A549 (cell line): ENCODE data around the gene PALLD. TPM values are rescaled to one million over a fixed set of nuclear protein-coding genes. Genes with fewer than 3 reads are reported as not detected.
A peak's percentile ranks its signal among the peaks of the same experiment; 100 is the strongest.

Experiments used
- ATAC-seq, 2 experiments: fragments of 200-7000 bp in 1 of 2; fragments of >200 bp in 1 of 2; cut with Nextera tagmentation in 1 of 2; cut with Tn5 transposase in 1 of 2; 3 replicates each; pipeline versions ENCODE4 v1.8.0 to v1.9.1; 2018 to 2020; ENCODE audit warnings: mild to moderate bottlenecking in 1 of 2, moderate library complexity in 1 of 2
- CTCF ChIA-PET: fragments of 300-600 bp; sonication (Branson Sonifier 250); formaldehyde crosslinking; extraction: SDS; loops from one replicate; lab custom pipeline; 2021; ENCODE audit warnings: antibody characterized with exemption, inconsistent platforms; lab: Yijun Ruan, JAX
- POLR2A ChIA-PET: fragments of 350-600 bp; formaldehyde crosslinking; extraction: SDS; loops from one replicate; lab custom pipeline; 2021; ENCODE audit warnings: antibody characterized with exemption, inconsistent platforms; lab: Yijun Ruan, JAX
- DNase-seq, 2 experiments: peaks; one replicate each; pipeline versions ENCODE4 v3.0.0 to v3.0.0-alpha.2; 2011 to 2016; ENCODE audit warnings: low read depth in 1 of 2, low spot score in 1 of 2
- FAIRE-seq: peaks from 2 replicates; lab custom pipeline; 2011; peaks lifted over from hg19 to GRCh38; lab: Jason Lieb, UNC
- H3K27ac ChIP-seq, 2 experiments: fragments of >200 bp; sonication (Bioruptor Twin); formaldehyde crosslinking; 3 replicates each; pipeline ENCODE4 v1.5.1; 2016 to 2017
- H3K4me1 ChIP-seq: fragments of >200 bp; sonication (Bioruptor Twin); formaldehyde crosslinking; 3 replicates; pipeline ENCODE4 v1.6.1; 2016
- H3K4me2 ChIP-seq: fragments of >200 bp; sonication (Bioruptor Twin); formaldehyde crosslinking; 3 replicates; pipeline ENCODE4 v1.6.1; 2016
- H3K4me3 ChIP-seq: fragments of >200 bp; sonication (Bioruptor Twin); formaldehyde crosslinking; 3 replicates; pipeline ENCODE4 v1.5.1; 2016
- H3K9me3 ChIP-seq: fragments of >200 bp; sonication (Bioruptor Twin); formaldehyde crosslinking; 3 replicates; pipeline ENCODE4 v1.6.1; 2016
- BHLHE40 ChIP-seq: IDR thresholded peaks from 2 replicates; pipeline ENCODE4 v1.6.1; 2012; ENCODE audit warnings: low read depth, low read length, inconsistent platforms
- CBX2 ChIP-seq: fragments of 200-600 bp; sonication (generic); IDR thresholded peaks from 2 replicates; pipeline ENCODE4 v1.6.1; 2016; ENCODE audit warnings: low read depth, mild to moderate bottlenecking, borderline replicate concordance
- CBX8 ChIP-seq: fragments of 200-600 bp; sonication (generic); IDR thresholded peaks from 2 replicates; pipeline ENCODE4 v1.6.1; 2016
- CHD2 ChIP-seq: fragments of 150-350 bp; IDR thresholded peaks from 2 replicates; pipeline ENCODE4 v1.6.1; 2014; ENCODE audit warnings: low read length; ENCODE audit not compliant: partially characterized antibody
- EHMT2 ChIP-seq: fragments of 200-600 bp; sonication (generic); IDR thresholded peaks from 2 replicates; pipeline ENCODE4 v1.6.1; 2016; ENCODE audit warnings: antibody characterized with exemption, low read depth, mild to moderate bottlenecking, moderate library complexity
- HDAC2 ChIP-seq: fragments of 200-600 bp; sonication (generic); IDR thresholded peaks from 2 replicates; pipeline ENCODE4 v1.6.1; 2016
- HEYL ChIP-seq: fragments of 250-450 bp; sonication (Bioruptor Pico); IDR thresholded peaks from 2 replicates; pipeline ENCODE4 v1.8.0; 2021; ENCODE audit warnings: mild to moderate bottlenecking, moderate library complexity
- HOXB13 ChIP-seq: fragments of 250-450 bp; sonication (Bioruptor Pico); IDR thresholded peaks from 2 replicates; pipeline ENCODE4 v1.5.0; 2020; ENCODE audit warnings: low read depth, mild to moderate bottlenecking, moderate library complexity
- HOXB5 ChIP-seq: fragments of 250-450 bp; sonication (Bioruptor Pico); IDR thresholded peaks from 2 replicates; pipeline ENCODE4 v1.5.0; 2020; ENCODE audit warnings: mild to moderate bottlenecking, moderate library complexity
- JUNB ChIP-seq: fragments of >200 bp; sonication (Bioruptor Twin); formaldehyde crosslinking; IDR thresholded peaks from 2 replicates; pipeline ENCODE4 v1.6.1; 2016
- MAZ ChIP-seq: fragments of 150-350 bp; IDR thresholded peaks from 2 replicates; pipeline ENCODE4 v1.6.1; 2014; ENCODE audit warnings: antibody characterized with exemption, low read depth, low read length, borderline replicate concordance
- MYC ChIP-seq: IDR thresholded peaks from 2 replicates; pipeline ENCODE4 v1.6.1; 2012; ENCODE audit warnings: mild to moderate bottlenecking, inconsistent platforms, low read length, improper control_type of control experiment, borderline replicate concordance
- NPAS2 ChIP-seq: fragments of 250-450 bp; sonication (Bioruptor Pico); IDR thresholded peaks from 2 replicates; pipeline ENCODE4 v1.8.0; 2022; ENCODE audit warnings: mild to moderate bottlenecking, moderate library complexity, borderline replicate concordance
- POLR2AphosphoS2 ChIP-seq: conservative IDR thresholded peaks from 2 replicates; pipeline ENCODE4 v1.6.1; 2012; ENCODE audit warnings: low read length, improper control_type of control experiment, inconsistent platforms
- RARB ChIP-seq: fragments of 250-450 bp; sonication (Bioruptor Pico); IDR thresholded peaks from 2 replicates; pipeline ENCODE4 v1.8.0; 2021; ENCODE audit warnings: mild to moderate bottlenecking, moderate library complexity
- RNF2 ChIP-seq: fragments of 200-600 bp; sonication (generic); IDR thresholded peaks from 2 replicates; pipeline ENCODE4 v1.6.1; 2016; ENCODE audit warnings: low read depth, mild to moderate bottlenecking, antibody characterized with exemption, moderate library complexity, borderline replicate concordance
- SMC3 ChIP-seq: fragments of >200 bp; sonication (Bioruptor Twin); formaldehyde crosslinking; IDR thresholded peaks from 3 replicates; pipeline ENCODE4 v1.6.1; 2018; ENCODE audit warnings: inconsistent platforms
- TFCP2L1 ChIP-seq: fragments of 250-450 bp; sonication (Bioruptor Pico); IDR thresholded peaks from 2 replicates; pipeline ENCODE4 v1.5.0; 2021; ENCODE audit warnings: mild to moderate bottlenecking
- TP53 ChIP-seq: fragments of 250-450 bp; sonication (Bioruptor Pico); IDR thresholded peaks from 2 replicates; pipeline ENCODE4 v1.5.0; 2021; ENCODE audit warnings: mild to moderate bottlenecking, moderate library complexity
- ZNF302 ChIP-seq: fragments of 250-450 bp; sonication (Bioruptor Pico); IDR thresholded peaks from 2 replicates; pipeline ENCODE4 v1.9.0; 2021; ENCODE audit warnings: inconsistent platforms, mild to moderate bottlenecking, moderate library complexity
- WGBS: methylation state at CpG from one replicate; pipeline ENCODE4 v1.1.6; 2017; ENCODE audit errors: missing lambda C conversion rate; 5-methylcytosine and 5-hydroxymethylcytosine counted together
- polyA plus RNA-seq, 4 experiments: library from polyadenylated mRNA; depleted of rRNA in 3 of 4; stranded (reverse); fragments of >200 nt; fragmentation: RNase III in 1 of 4; extraction: RNeasy Plus Mini Kit Qiagen cat#74134 plus additional on column Dnase treatment in 1 of 4; gene quantifications; 2 replicates in 3 of 4; 3 replicates in 1 of 4; pipeline ENCODE4 v1.2.3, GENCODE V29; 2011 to 2017
- TF ChIP-seq, protein P1 (sequence below): fragments of >200 bp; sonication (Bioruptor Twin); formaldehyde crosslinking; IDR thresholded peaks from 3 replicates; pipeline ENCODE4 v1.5.1; 2016
- TF ChIP-seq, protein P2 (sequence below): fragments of 250-450 bp; sonication (Bioruptor Pico); IDR thresholded peaks from 2 replicates; pipeline ENCODE4 v1.5.0; 2021; ENCODE audit warnings: mild to moderate bottlenecking, moderate library complexity, borderline replicate concordance
- TF ChIP-seq, protein P3 (sequence below): fragments of 450-650 bp; IDR thresholded peaks from 2 replicates; pipeline ENCODE4 v1.6.1; 2014; ENCODE audit warnings: antibody characterized with exemption
- TF ChIP-seq, protein P4 (sequence below): fragments of >200 bp; sonication (Bioruptor Twin); formaldehyde crosslinking; IDR thresholded peaks from 3 replicates; pipeline ENCODE4 v1.6.1; 2016
- TF ChIP-seq, protein P5 (sequence below): IDR thresholded peaks from 2 replicates; pipeline ENCODE4 v1.6.1; 2012; ENCODE audit warnings: low read depth, borderline replicate concordance
- TF ChIP-seq, protein P6 (sequence below): fragments of >200 bp; sonication (Bioruptor Twin); formaldehyde crosslinking; IDR thresholded peaks from 2 replicates; pipeline ENCODE4 v1.6.1; 2016

PALLD gene
- polyA plus RNA-seq, 2 of the 4 experiments (the other 2 are of a cell fraction) = 88.8 to 113 TPM

DNA sequence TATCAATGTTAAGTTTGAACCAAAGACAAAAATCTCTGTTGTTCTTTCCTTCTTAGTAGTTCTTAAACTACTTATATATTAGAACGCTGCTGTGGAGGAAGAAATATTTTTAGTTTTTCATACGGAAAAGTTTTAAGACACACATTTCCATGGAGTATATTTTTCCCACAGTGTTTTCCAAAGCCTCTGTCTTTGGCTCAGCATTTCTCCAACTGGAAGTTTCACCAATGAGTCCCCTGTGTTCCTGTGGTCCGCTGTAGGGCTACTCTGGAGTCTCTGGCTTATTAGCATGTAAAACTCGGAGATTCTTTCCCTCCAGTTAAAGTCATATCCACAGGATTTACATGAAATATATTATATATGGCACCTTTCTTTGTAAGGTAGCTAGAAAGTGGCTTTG is 264.2 kb downstream of the PALLD start:
- H3K9me3 ChIP-seq = no peaks in the 10 kb centered on the region
- no peak for TF ChIP-seq MAZ
- no peak for TF ChIP-seq HDAC2
- no peak for TF ChIP-seq BHLHE40
- TF ChIP-seq, protein P1, sequence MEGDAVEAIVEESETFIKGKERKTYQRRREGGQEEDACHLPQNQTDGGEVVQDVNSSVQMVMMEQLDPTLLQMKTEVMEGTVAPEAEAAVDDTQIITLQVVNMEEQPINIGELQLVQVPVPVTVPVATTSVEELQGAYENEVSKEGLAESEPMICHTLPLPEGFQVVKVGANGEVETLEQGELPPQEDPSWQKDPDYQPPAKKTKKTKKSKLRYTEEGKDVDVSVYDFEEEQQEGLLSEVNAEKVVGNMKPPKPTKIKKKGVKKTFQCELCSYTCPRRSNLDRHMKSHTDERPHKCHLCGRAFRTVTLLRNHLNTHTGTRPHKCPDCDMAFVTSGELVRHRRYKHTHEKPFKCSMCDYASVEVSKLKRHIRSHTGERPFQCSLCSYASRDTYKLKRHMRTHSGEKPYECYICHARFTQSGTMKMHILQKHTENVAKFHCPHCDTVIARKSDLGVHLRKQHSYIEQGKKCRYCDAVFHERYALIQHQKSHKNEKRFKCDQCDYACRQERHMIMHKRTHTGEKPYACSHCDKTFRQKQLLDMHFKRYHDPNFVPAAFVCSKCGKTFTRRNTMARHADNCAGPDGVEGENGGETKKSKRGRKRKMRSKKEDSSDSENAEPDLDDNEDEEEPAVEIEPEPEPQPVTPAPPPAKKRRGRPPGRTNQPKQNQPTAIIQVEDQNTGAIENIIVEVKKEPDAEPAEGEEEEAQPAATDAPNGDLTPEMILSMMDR = no peak
- TF ChIP-seq TFCP2L1 = no peak
- TF ChIP-seq NPAS2 (CRISPR knock-in tag) = no peak
- TF ChIP-seq, protein P2, sequence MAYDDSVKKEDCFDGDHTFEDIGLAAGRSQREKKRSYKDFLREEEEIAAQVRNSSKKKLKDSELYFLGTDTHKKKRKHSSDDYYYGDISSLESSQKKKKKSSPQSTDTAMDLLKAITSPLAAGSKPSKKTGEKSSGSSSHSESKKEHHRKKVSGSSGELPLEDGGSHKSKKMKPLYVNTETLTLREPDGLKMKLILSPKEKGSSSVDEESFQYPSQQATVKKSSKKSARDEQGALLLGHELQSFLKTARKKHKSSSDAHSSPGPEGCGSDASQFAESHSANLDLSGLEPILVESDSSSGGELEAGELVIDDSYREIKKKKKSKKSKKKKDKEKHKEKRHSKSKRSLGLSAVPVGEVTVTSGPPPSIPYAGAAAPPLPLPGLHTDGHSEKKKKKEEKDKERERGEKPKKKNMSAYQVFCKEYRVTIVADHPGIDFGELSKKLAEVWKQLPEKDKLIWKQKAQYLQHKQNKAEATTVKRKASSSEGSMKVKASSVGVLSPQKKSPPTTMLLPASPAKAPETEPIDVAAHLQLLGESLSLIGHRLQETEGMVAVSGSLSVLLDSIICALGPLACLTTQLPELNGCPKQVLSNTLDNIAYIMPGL (CRISPR knock-in tag) = no peak
- no peak for TF ChIP-seq CHD2
- TF ChIP-seq HEYL = no peak
- TF ChIP-seq TP53 = no peak
- TF ChIP-seq HOXB13 = no peak
- TF ChIP-seq CBX2 = no peak
- no peak for TF ChIP-seq RNF2
- no peak for TF ChIP-seq MYC
- TF ChIP-seq, all 56 proteins: peak for 0
- POLR2A ChIA-PET = no interaction called here
- H3K27ac ChIP-seq = no peak overlapping the region
- no peak for ATAC-seq
- no peak overlapping the region for H3K4me3 ChIP-seq
- FAIRE-seq = no peak
- CTCF ChIA-PET = interaction anchor here (0.6 to 1.3 kb wide), 2 partner anchors 8 to 76 kb away, joined by 3 to 5 read pairs; no protein-coding TSS in a partner anchor
- H3K4me1 ChIP-seq = peaks cover 18% of the 10 kb centered on the region
- no peak overlapping the region for H3K4me2 ChIP-seq
- no peak for DNase-seq
- 93% methylated on average over 4 of the region's 4 CpGs for WGBS

DNA sequence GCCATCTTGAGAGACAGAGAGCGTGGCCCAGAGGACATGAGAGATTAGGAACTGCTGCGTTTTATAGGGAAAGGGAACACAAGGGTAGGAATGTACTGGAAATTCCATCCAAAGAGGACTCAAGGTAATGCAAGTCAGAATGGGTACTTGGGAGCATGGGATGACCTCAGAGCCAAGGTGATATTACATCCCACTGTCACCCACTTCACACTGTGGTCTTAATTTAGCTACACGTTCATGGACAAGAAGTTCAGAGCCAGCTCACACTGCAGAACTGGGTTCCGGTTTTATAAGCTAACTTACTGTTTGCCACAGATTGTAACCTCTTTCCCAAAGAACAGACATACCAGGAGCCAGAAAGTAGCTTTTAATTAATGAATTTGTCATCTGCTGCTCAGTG is 268.5 kb downstream of the PALLD start:
- no peak overlapping the region for H3K4me3 ChIP-seq
- H3K4me1 ChIP-seq = peaks cover 38% of the 10 kb centered on the region
- TF ChIP-seq RARB (CRISPR knock-in tag) = no peak
- no peak for TF ChIP-seq CBX8
- no peak for TF ChIP-seq CBX2
- no peak for TF ChIP-seq RNF2
- no peak for TF ChIP-seq POLR2AphosphoS2
- TF ChIP-seq, protein P3, sequence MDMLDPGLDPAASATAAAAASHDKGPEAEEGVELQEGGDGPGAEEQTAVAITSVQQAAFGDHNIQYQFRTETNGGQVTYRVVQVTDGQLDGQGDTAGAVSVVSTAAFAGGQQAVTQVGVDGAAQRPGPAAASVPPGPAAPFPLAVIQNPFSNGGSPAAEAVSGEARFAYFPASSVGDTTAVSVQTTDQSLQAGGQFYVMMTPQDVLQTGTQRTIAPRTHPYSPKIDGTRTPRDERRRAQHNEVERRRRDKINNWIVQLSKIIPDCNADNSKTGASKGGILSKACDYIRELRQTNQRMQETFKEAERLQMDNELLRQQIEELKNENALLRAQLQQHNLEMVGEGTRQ = no peak
- peak overlapping the region in 1 of 2 experiments; percentile 60; a peak in 2 of 6 replicates for H3K27ac ChIP-seq
- no peak for FAIRE-seq
- CTCF ChIA-PET = no interaction called here
- POLR2A ChIA-PET = no interaction called here
- H3K9me3 ChIP-seq = no peaks in the 10 kb centered on the region
- ATAC-seq = no peak
- H3K4me2 ChIP-seq = peak overlapping the region; percentile 39; the same call in 2 of the 3 replicates
- WGBS = 90% methylated on average over 4 of the region's 4 CpGs
- DNase-seq = no peak

DNA sequence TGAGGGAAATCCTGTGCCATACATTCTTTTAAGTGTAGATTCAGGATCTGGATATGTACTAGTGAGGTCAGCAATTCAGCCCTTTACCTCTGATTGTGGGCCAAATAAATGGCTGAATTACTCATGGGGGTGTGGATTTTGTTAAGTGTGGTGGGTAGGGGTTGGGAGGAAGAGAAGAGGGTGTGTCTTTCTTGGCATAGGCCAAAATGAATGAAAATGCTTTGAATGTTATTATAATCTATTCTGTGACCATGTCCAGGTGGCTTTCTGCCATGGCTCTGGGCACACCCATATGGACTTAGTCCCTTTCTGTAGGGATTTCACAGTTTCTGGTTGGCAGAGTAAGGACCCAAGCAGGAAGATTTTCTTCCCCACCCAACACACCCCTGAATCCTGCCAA is 268.9 kb downstream of the PALLD start:
- no peak overlapping the region for H3K4me3 ChIP-seq
- POLR2A ChIA-PET = no interaction called here
- H3K4me2 ChIP-seq = peak overlapping the region; percentile 39; the same call in 2 of the 3 replicates
- peaks cover 39% of the 10 kb centered on the region for H3K4me1 ChIP-seq
- ATAC-seq (peak in 1 of 2 experiments; percentile 40; a peak in 2 of 6 replicates), FAIRE-seq (no peak), DNase-seq (peak in 1 of 2 experiments; percentile 20)
- H3K9me3 ChIP-seq = no peaks in the 10 kb centered on the region
- H3K27ac ChIP-seq = peak overlapping the region in 1 of 2 experiments; percentile 60; a peak in 2 of 6 replicates
- TF ChIP-seq EHMT2 (no peak), TP53 (no peak), HEYL (no peak), JUNB (no peak), SMC3 (no peak), ZNF302 (CRISPR knock-in tag) (no peak), CBX8 (no peak), HOXB5 (no peak)
- TF ChIP-seq, protein P4, sequence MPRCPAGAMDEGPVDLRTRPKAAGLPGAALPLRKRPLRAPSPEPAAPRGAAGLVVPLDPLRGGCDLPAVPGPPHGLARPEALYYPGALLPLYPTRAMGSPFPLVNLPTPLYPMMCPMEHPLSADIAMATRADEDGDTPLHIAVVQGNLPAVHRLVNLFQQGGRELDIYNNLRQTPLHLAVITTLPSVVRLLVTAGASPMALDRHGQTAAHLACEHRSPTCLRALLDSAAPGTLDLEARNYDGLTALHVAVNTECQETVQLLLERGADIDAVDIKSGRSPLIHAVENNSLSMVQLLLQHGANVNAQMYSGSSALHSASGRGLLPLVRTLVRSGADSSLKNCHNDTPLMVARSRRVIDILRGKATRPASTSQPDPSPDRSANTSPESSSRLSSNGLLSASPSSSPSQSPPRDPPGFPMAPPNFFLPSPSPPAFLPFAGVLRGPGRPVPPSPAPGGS = no peak
- TF ChIP-seq, protein P5, sequence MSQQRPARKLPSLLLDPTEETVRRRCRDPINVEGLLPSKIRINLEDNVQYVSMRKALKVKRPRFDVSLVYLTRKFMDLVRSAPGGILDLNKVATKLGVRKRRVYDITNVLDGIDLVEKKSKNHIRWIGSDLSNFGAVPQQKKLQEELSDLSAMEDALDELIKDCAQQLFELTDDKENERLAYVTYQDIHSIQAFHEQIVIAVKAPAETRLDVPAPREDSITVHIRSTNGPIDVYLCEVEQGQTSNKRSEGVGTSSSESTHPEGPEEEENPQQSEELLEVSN = no peak
- TF ChIP-seq, protein P6, sequence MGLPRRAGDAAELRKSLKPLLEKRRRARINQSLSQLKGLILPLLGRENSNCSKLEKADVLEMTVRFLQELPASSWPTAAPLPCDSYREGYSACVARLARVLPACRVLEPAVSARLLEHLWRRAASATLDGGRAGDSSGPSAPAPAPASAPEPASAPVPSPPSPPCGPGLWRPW = no peak
- CTCF ChIA-PET = no interaction called here
